ENCODE data around the gene PRPH2.

PRPH2 gene

DNA sequence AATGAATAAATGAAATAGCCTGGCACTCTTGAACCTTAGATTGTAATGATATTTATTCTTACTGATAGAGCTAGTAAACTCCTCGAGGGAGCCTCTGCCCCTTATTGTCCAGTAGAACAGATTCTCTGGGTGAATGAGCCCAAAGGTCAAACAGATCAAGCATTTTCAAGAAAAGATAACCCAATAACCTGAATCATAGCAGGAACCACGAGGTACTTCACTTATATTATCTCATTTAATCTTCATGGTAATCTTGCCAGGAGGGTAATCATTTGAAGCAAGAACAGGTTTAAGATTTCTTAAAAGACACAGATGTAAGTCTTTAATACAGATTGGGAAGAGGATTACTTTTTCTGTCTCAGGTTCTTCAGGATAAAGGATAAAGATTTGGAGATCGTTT, 40.6 kb upstream of the PRPH2 start:
- no peaks in the 10 kb centered on the region for H3K4me1 ChIP-seq (ENCODE audit: insufficient read depth, low read length, poor library complexity, severe bottlenecking)
- H4K20me1 ChIP-seq (ENCODE audit: insufficient read depth, low read length, poor library complexity, severe bottlenecking) = no peaks in the 10 kb centered on the region
- TF ChIP-seq, protein P1, sequence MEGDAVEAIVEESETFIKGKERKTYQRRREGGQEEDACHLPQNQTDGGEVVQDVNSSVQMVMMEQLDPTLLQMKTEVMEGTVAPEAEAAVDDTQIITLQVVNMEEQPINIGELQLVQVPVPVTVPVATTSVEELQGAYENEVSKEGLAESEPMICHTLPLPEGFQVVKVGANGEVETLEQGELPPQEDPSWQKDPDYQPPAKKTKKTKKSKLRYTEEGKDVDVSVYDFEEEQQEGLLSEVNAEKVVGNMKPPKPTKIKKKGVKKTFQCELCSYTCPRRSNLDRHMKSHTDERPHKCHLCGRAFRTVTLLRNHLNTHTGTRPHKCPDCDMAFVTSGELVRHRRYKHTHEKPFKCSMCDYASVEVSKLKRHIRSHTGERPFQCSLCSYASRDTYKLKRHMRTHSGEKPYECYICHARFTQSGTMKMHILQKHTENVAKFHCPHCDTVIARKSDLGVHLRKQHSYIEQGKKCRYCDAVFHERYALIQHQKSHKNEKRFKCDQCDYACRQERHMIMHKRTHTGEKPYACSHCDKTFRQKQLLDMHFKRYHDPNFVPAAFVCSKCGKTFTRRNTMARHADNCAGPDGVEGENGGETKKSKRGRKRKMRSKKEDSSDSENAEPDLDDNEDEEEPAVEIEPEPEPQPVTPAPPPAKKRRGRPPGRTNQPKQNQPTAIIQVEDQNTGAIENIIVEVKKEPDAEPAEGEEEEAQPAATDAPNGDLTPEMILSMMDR (conservative IDR thresholded peaks at IDR 0.05; ENCODE audit: low read length) = no peak
- no peak for TF ChIP-seq EZH2phosphoT487 (IDR thresholded peaks at IDR 0.05; ENCODE audit: borderline replicate concordance)
- no peaks in the 10 kb centered on the region for H3K79me2 ChIP-seq (ENCODE audit: insufficient read depth, low read length)
- H3K36me3 ChIP-seq (ENCODE audit: insufficient read depth, low read length) = no peaks in the 10 kb centered on the region
- no peaks in the 10 kb centered on the region for H3K27me3 ChIP-seq (ENCODE audit: insufficient read depth, low read length, poor library complexity, severe bottlenecking)
- H3K9me3 ChIP-seq (ENCODE audit: insufficient read depth, low read depth, low read length) = no peaks in the 10 kb centered on the region
- H3F3A ChIP-seq (ENCODE audit: low read depth) = no peaks in the 10 kb centered on the region
- no peak overlapping the region for H3K9ac ChIP-seq (ENCODE audit: low read depth, low read length, poor library complexity, severe bottlenecking)
- no peaks in the 10 kb centered on the region for H3K9me2 ChIP-seq (replicated peaks; ENCODE audit: low read depth, low read length)
- H3K4me3 ChIP-seq (ENCODE audit: low read length, poor library complexity, severe bottlenecking) = no peak overlapping the region
- no peak overlapping the region for H2AFZ ChIP-seq (ENCODE audit: low read length)
- H3K4me2 ChIP-seq (ENCODE audit: low read depth, low read length, poor library complexity, severe bottlenecking) = no peak overlapping the region

DNA sequence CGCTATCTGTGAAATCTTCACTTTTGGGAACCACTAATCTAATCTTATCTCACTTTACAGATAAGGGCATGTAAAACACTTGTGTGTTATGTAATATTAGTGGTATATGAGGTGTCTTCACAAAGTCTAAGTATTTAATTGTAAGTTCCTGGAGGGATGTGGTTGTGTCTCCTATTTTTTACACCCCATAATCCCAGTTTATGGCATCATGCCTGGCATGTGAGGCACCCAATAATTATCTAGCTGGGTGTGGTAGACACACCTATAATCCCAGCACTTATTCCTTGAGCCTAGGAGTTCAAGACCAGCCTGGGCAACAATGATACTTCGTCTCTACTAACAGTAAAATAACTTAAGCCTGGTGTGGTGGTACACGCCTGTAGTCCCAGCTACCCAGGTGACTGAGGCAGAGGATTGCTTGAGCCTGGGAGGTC, 40.0 kb upstream of the PRPH2 start:
- Histone ChIP-seq H3K4me2 (ENCODE audit: low read depth, low read length, poor library complexity, severe bottlenecking) (no peak overlapping the region), H4K20me1 (ENCODE audit: insufficient read depth, low read length, poor library complexity, severe bottlenecking) (no peaks in the 10 kb centered on the region), H3K27me3 (ENCODE audit: insufficient read depth, low read length, poor library complexity, severe bottlenecking) (no peaks in the 10 kb centered on the region), H3K36me3 (ENCODE audit: insufficient read depth, low read length) (no peaks in the 10 kb centered on the region), H3K4me1 (ENCODE audit: insufficient read depth, low read length, poor library complexity, severe bottlenecking) (no peaks in the 10 kb centered on the region), H3K9me2 (replicated peaks; ENCODE audit: low read depth, low read length) (no peaks in the 10 kb centered on the region), H3F3A (ENCODE audit: low read depth) (no peaks in the 10 kb centered on the region), H3K9ac (ENCODE audit: low read depth, low read length, poor library complexity, severe bottlenecking) (no peak overlapping the region), H3K79me2 (ENCODE audit: insufficient read depth, low read length) (no peaks in the 10 kb centered on the region), H3K4me3 (ENCODE audit: low read length, poor library complexity, severe bottlenecking) (no peak overlapping the region), H2AFZ (ENCODE audit: low read length) (no peak overlapping the region), H3K9me3 (ENCODE audit: insufficient read depth, low read depth, low read length) (no peaks in the 10 kb centered on the region)
- TF ChIP-seq, protein P1 (conservative IDR thresholded peaks at IDR 0.05; ENCODE audit: low read length) = no peak
- no peak for TF ChIP-seq EZH2phosphoT487 (IDR thresholded peaks at IDR 0.05; ENCODE audit: borderline replicate concordance)

DNA sequence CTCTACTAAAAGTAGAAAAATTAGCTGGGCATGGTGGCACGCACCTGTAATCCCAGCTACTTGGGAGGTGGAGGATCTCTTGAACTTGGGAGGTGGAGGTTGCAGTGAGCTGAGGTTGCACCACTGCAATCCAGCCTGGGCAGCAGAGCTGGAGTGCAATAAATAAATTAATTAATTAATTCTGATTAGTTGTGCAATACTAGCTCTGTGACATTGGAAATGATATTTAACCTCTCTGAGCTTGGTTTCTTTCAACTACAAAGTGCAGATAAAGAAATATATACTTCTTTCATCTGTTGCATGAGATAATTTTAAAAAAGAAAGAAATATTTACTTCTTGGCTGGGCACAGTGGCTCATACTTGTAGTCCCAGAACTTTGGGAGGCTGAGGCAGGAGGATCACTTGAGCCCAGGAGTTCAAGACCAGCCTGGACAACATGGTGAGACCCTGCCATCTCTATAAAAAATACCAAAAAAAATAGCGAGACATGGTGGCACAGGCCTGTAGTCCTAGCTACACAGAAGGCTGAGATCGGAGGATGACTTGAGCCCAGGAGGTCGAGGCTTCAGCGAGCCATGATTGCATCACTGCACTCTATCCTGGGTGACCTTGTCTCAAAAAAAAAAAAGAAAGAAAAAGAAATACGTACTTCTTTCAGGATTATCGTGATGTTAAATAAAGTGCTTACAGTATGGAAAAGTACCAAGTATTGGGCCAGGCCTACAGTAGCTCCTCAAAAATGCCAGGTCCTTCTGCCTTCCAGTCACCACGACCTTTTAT, 39.1 kb upstream of the PRPH2 start:
- no peaks in the 10 kb centered on the region for H4K20me1 ChIP-seq (ENCODE audit: insufficient read depth, low read length, poor library complexity, severe bottlenecking)
- no peak overlapping the region for H3K9ac ChIP-seq (ENCODE audit: low read depth, low read length, poor library complexity, severe bottlenecking)
- H3F3A ChIP-seq (ENCODE audit: low read depth) = no peaks in the 10 kb centered on the region
- no peaks in the 10 kb centered on the region for H3K79me2 ChIP-seq (ENCODE audit: insufficient read depth, low read length)
- no peak overlapping the region for H3K4me3 ChIP-seq (ENCODE audit: low read length, poor library complexity, severe bottlenecking)
- H2AFZ ChIP-seq (ENCODE audit: low read length) = no peak overlapping the region
- H3K9me2 ChIP-seq (replicated peaks; ENCODE audit: low read depth, low read length) = no peaks in the 10 kb centered on the region
- no peak overlapping the region for H3K4me2 ChIP-seq (ENCODE audit: low read depth, low read length, poor library complexity, severe bottlenecking)
- TF ChIP-seq, protein P1 (conservative IDR thresholded peaks at IDR 0.05; ENCODE audit: low read length) = no peak
- no peak for TF ChIP-seq EZH2phosphoT487 (IDR thresholded peaks at IDR 0.05; ENCODE audit: borderline replicate concordance)
- H3K27me3 ChIP-seq (ENCODE audit: insufficient read depth, low read length, poor library complexity, severe bottlenecking) = no peaks in the 10 kb centered on the region
- no peaks in the 10 kb centered on the region for H3K9me3 ChIP-seq (ENCODE audit: insufficient read depth, low read depth, low read length)
- no peaks in the 10 kb centered on the region for H3K4me1 ChIP-seq (ENCODE audit: insufficient read depth, low read length, poor library complexity, severe bottlenecking)
- H3K36me3 ChIP-seq (ENCODE audit: insufficient read depth, low read length) = no peaks in the 10 kb centered on the region
